MG63 (cell line): Measurements from ENCODE around the gene REG1B. TPM values are rescaled to one million over a fixed set of nuclear protein-coding genes. Genes with fewer than 3 reads are reported as not detected.
A peak's percentile ranks its signal among the peaks of the same experiment; 100 is the strongest.
"Not testable (repeated sequence)": the region's sequence is repeated elsewhere in the genome, so short reads cannot be mapped to it uniquely, and the experiment has no call there.

ENCODE experiments used
- DNase-seq: peaks from one replicate; pipeline ENCODE4 v3.0.0-alpha.2; 2020
- H3K27me3 ChIP-seq: fragments of 250-450 bp; sonication (Bioruptor Pico); 2 replicates; pipeline ENCODE4 v1.5.1; 2020; ENCODE audit warnings: mild to moderate bottlenecking, moderate library complexity
- H3K36me3 ChIP-seq: fragments of 250-450 bp; sonication (Bioruptor Pico); 2 replicates; pipeline ENCODE4 v1.5.1; 2020; ENCODE audit warnings: mild to moderate bottlenecking, moderate library complexity
- H3K4me3 ChIP-seq: fragments of 250-450 bp; sonication (Bioruptor Pico); 2 replicates; pipeline ENCODE4 v1.5.1; 2020; ENCODE audit warnings: mild to moderate bottlenecking, moderate library complexity
- H3K9me3 ChIP-seq: fragments of 250-450 bp; sonication (Bioruptor Pico); 2 replicates; pipeline ENCODE4 v1.5.1; 2020; ENCODE audit warnings: mild to moderate bottlenecking, moderate library complexity
- total RNA-seq: library from RNA; depleted of rRNA; stranded (reverse); fragments of >200 nt; shearing (Covaris generic); gene quantifications from 2 replicates; pipeline ENCODE4 v1.2.3, GENCODE V29; 2014; ENCODE audit warnings: low replicate concordance; rRNA removed

The REG1B gene
- total RNA-seq, 1 experiment from 2014 or later: not detected

DNA sequence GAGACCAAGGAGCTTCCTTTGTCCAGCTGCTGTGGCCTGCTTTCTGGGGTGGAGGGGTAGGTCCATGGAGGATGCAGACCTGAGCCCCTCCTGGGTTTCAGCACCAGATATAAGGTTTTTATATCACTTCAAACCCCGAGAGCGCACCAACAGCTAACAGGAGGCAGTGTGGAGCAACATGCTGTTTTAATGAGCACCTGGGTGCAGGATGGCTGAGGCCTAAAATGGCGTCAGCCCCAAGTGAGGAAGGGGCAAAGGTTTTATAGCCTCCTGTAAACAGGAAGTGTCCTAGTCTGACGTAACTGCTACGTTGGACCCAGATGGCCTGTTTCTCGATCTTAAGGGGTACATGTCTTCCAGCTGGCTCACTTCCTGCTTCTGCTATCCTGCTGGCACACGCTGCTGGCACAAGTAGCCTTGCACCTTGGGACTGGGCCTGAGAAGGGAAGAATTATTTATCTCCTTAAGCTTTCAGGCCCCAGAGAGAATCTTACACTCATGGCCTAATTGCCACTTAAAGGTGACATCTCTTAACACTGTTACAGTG lies 11.4 kb upstream of the REG1B start:
- DNase-seq: no peak

DNA sequence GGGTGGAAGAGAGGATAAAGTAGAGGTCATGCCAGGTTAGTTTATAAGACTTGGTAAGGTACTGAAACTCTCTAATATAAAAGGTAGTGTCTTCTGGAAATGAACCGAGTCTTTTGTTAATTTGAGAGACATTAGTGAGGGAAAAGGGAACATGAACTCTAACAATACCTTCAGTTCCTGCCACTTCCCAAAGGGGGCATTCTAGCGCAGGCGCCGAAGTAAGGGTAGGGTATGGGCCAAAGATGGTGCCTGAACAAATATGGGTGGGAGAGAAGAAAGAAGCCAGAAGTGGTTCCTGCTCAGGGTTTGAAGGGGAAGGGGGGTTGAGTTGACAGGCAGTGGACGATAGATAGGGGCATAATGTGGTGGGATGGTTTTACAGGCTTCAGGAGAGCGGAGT lies 10.1 kb upstream of the REG1B start:
- no peak for DNase-seq
- H3K36me3 ChIP-seq: no peaks in the 10 kb centered on the region
- no peak overlapping the region for H3K4me3 ChIP-seq
- no peaks in the 10 kb centered on the region for H3K27me3 ChIP-seq
- no peaks in the 10 kb centered on the region for H3K9me3 ChIP-seq

More for the DNA sequence above, 11.4 kb upstream of the REG1B start:
- H3K36me3 ChIP-seq: no peaks in the 10 kb centered on the region
- no peaks in the 10 kb centered on the region for H3K9me3 ChIP-seq
- no peaks in the 10 kb centered on the region for H3K27me3 ChIP-seq
- no peak overlapping the region for H3K4me3 ChIP-seq

DNA sequence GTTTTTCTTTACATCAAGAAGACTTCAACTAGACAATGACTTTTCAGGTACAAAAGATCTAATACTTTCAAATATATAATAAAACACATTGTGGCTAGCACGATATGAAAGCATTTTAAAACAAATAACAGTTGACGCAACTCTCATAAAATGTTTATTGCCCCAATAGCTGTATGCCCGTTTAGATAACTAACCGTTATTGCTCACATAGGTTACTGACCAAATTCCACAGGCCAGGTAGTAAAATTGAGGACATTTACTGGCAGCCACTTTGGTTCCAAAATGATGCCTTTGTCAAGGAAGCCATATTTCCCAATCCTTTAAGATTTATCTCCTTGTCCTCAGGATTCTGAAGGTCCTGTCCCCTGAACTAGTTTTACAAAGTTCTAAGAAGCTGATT lies 2.9 kb upstream of the REG1B start:
- DNase-seq: no peak
- Histone ChIP-seq H3K27me3 (no peaks in the 10 kb centered on the region), H3K9me3 (no peaks in the 10 kb centered on the region), H3K4me3 (no peak overlapping the region), H3K36me3 (no peaks in the 10 kb centered on the region)

DNA sequence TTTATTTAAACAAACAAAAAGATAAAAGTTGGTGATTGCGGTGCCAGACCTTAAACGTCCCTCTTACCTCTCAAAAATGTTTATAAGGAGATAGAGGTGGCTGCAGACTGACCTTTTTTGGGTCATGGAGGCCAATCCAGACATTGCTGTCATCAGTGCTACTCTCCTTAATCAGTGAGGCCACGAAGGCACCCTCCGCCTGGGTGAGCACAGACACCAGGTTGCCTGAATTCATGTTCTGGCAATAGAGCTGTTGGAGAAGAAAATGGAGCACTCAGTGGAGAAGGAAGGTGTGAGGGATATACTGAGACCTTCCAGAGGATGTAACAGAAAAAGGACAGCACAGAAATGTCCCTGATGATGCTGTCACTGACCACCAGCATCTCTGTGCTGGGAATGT lies 1.5 kb downstream of the REG1B start:
- Histone ChIP-seq H3K9me3 (no peaks in the 10 kb centered on the region), H3K4me3 (no peak overlapping the region), H3K36me3 (no peaks in the 10 kb centered on the region), H3K27me3 (no peaks in the 10 kb centered on the region)
- DNase-seq: no peak

DNA sequence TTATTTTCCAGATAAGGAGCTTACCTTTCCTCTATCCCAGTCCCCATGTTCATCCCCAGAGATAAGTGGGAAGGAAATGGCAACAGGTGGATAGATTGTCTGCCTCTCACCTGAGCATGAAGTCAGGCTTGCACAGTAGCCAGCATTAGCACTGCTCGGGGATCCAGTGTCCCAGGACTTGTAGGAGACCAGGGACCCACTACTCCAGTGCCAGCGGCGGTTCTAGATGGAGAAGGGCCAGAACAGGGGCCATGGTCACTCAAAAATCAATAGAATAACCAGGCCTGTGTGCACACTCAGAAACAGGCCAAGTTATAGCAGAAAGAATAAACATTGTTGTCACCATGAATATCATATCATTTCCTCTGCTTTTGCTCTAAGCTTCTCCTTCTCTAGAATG lies 2.4 kb downstream of the REG1B start:
- Histone ChIP-seq H3K27me3 (no peaks in the 10 kb centered on the region), H3K9me3 (no peaks in the 10 kb centered on the region), H3K4me3 (no peak overlapping the region), H3K36me3 (no peaks in the 10 kb centered on the region)
- no peak for DNase-seq

DNA sequence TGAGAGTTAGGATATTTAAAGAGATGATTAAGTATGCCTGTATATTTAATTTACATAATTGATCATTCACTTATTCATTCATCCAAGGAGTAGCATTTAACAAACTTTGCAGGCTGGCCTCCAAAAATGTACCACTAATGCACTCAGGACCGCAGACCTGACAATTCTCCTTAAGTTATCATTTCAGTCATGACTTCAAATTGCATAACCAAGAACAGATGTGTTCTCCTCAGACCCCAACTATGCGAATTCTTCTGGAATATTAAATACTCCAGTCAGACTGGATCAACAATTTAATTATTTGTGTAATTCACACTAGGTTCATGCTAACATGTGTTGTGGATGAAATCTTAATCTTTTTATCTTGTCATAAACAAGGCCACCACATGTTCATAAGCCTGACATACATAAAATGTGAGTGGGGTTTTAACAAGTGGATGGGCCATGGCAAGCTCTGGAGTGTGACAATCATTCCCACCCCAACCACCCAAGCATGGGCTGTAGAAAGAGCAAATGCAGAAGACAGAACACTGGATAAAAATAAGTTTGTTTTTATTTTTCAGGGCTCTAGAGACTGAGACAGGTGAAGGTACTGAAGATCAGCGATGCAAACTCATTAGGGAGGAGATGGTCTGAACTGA lies 3.2 kb downstream of the REG1B start:
- no peaks in the 10 kb centered on the region for H3K36me3 ChIP-seq
- H3K9me3 ChIP-seq: no peaks in the 10 kb centered on the region
- H3K4me3 ChIP-seq: no peak overlapping the region
- no peaks in the 10 kb centered on the region for H3K27me3 ChIP-seq
- no peak for DNase-seq

DNA sequence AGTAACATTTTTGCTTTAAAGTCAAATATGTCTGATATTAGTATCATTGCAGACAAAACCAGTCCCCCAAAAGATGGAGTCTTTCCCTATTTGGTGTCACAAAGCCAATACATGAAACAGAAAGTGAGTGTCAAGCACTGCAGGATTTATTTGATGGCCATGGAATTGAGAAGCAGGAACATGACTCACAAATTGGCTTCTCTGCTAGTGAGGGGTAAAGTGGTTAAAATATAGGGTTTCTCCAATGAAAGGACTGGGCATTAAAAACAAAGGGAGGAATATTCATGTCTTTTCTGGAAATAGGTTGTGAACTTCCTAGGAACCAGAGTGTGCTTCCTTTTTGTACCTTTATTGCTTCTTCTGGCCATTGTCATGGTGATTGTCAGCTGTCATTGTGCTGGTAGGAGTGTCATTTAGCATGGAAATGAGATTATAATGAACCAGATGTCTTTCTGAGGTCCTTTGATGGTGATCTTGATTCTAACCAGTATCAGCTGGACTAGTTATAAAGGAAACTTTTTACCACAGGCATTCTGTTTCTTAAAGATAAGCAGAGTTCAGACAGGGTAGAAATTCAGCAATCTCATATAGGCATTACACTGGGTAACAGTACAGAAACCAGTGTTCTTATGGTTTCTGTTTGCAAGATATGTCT lies 4.1 kb downstream of the REG1B start:
- no peak overlapping the region for H3K4me3 ChIP-seq
- no peaks in the 10 kb centered on the region for H3K27me3 ChIP-seq
- DNase-seq: no peak
- H3K36me3 ChIP-seq: no peaks in the 10 kb centered on the region
- no peaks in the 10 kb centered on the region for H3K9me3 ChIP-seq

DNA sequence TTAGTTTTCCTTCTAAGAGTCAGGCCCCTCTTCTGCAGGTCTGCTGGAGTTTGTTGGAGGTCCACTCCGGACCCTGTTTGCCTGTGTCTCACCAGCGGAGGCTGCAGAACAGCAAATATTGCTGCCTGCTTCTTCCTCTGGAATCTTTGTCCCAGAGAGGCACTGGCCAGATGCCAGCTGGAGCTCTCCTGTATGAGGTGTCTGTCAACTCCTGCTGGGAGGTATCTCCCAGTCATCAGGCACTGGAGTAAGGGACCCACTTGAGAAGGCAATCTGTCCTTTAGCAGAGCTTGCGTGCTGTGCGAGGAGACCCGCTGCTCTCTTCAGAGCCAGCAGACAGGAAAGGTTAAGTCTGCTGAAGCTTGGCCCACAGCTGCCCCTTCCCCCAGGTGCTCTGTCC lies 4.8 kb downstream of the REG1B start:
- Histone ChIP-seq H3K36me3 (no peaks in the 10 kb centered on the region), H3K4me3 (no peak overlapping the region), H3K9me3 (no peaks in the 10 kb centered on the region), H3K27me3 (no peaks in the 10 kb centered on the region)
- no peak for DNase-seq

DNA sequence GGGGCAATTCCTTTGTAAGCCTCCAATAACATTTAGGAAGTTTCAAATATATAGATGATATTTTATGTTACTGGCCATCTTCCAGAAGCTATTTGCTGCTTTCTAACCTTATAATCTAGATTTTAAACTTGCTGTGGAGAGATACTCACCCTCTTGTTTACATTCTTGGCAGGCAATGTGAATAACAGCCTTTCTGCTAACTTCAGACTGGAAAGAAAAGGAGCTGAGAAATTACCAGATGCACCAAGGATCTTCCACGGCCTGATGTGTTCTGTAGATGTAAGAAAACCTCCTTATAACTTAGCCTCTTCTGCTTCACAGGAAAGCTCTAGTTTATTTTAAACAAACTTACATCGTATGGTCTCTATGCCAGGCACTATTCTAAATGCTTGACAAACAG lies 16.7 kb downstream of the REG1B start:
- Histone ChIP-seq H3K9me3 (no peaks in the 10 kb centered on the region), H3K36me3 (no peaks in the 10 kb centered on the region), H3K4me3 (no peak overlapping the region), H3K27me3 (no peaks in the 10 kb centered on the region)
- no peak for DNase-seq

DNA sequence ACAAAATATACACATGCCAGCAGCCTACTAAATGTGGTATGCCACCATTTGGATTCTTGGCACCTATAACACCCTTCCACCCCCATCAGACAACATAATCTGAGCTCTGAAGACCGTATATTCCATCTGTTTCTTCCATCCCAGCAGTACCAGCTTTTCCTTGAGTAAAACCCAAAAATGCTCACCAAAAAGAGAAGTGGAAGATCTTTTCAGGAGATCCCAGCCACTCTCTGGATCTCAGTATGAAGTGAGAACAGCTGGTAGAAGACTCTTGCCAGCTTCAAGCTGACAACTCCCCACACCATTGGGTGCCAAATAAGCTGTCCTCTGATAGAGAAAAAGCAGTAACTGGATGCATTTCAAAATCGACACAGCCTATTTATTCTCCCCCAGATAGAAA lies 22.6 kb downstream of the REG1B start:
- Histone ChIP-seq H3K9me3 (no peaks in the 10 kb centered on the region), H3K27me3 (no peaks in the 10 kb centered on the region)
- DNase-seq: no peak

DNA sequence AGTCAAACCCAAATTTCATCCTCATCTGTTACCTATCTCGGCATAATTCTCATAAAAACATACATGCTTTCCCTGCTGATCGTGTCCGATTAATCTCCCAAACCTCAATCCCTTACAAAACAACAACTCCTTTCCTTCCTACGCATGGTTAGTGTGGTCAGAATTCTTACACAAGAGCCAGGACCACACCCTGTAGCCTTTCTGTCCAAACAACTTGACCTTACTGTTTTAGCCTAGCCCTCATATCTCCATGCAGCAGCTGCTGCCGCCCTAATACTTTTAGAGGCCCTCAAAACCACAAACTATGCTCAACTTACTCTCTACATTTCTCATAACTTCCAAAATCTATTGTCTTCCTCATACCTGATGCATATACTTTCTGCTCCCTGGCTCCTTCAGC lies 33.0 kb downstream of the REG1B start:
- H3K36me3 ChIP-seq, H3K4me3 ChIP-seq, H3K9me3 ChIP-seq, DNase-seq, H3K27me3 ChIP-seq: not testable (repeated sequence)

More for the DNA sequence above, 22.6 kb downstream of the REG1B start:
- Histone ChIP-seq H3K36me3 (no peaks in the 10 kb centered on the region), H3K4me3 (no peak overlapping the region)

DNA sequence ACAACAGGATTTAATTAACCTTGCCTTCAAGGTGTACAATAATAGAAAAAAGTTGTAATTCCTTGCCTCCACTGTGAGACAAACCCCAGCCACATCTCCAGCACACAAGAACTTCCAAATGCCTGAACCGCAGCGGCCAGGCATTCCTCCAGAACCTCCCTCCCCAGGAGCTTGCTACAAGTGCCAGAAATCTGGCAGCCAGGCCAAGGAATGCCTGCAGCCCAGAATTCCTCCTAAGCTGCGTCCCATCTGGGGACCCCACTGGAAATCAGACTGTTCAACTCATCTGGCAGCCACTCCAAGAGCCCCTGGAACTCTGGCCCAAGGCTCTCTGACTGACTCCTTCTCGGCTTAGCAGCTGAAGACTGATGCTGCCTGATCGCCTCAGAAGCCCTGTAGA lies 34.3 kb downstream of the REG1B start:
- H3K4me3 ChIP-seq: not testable (repeated sequence)

DNA sequence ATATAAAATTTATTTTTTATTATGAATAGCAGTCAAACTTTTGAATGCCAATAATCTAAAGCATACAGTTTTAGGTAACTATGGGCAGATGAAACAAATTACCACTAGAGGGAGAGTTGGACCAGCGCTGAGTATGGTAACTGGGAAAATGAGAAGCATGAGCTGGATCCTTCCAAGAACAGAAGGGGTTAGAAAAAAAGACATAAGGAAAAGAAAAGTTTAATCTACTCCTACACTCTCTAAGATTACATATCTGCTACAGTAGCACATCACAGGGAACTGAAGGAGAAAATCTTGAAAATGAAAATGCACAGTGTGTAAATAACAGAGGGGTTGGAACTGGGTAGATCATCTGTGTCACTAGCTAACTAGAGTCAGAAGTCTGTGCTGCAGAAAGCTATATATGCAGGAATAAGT lies 46.8 kb downstream of the REG1B start:
- Histone ChIP-seq H3K9me3 (no peaks in the 10 kb centered on the region), H3K36me3 (no peaks in the 10 kb centered on the region), H3K4me3 (no peak overlapping the region), H3K27me3 (no peaks in the 10 kb centered on the region)
- DNase-seq: no peak

More for the DNA sequence above, 34.3 kb downstream of the REG1B start:
- not testable (repeated sequence) for H3K9me3 ChIP-seq, H3K36me3 ChIP-seq, H3K27me3 ChIP-seq
- DNase-seq: peak; percentile 7

DNA sequence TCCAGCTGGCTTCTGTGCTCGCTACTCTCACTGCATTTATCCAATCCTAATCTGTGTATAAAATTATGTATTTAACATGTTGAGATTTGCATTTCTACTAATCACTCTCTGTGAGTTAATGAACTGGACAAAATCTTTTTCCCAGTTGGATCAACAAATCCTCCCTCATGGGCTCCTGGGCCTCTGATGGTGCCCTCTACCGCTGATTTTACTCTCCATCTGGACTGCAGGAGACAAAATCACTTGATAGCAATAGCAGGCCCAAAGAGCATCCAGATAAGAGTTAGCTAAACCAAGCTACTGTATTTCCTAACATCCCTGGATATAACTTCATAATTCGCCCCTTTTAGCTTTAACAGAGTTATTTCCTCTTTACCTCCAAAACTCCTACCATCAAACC lies 47.8 kb downstream of the REG1B start:
- H3K27me3 ChIP-seq: no peaks in the 10 kb centered on the region
- no peaks in the 10 kb centered on the region for H3K36me3 ChIP-seq
- no peak for DNase-seq
- no peaks in the 10 kb centered on the region for H3K9me3 ChIP-seq
- no peak overlapping the region for H3K4me3 ChIP-seq

Other genes starting within 250 kb of the REG1B start
- not detected in 2 replicates for gene REG3G, start 62.3 kb downstream of the REG1B start, total RNA-seq
- not detected in 2 replicates for gene REG1A, start 32.5 kb upstream of the REG1B start, total RNA-seq
- not detected in 2 replicates for gene REG3A, start 71.8 kb upstream of the REG1B start, total RNA-seq